NCI-H748 (cell line): ENCODE results near the gene B3GNT8.
"Not testable (repeated sequence)": the region's sequence is repeated elsewhere in the genome, so short reads cannot be mapped to it uniquely, and the experiment has no call there.

Experiments used
- DNase-seq: peaks from one replicate; lab custom pipeline; 2025; ENCODE audit not compliant: unreplicated experiment; lab: John Stamatoyannopoulos, UW

Gene B3GNT8

DNA sequence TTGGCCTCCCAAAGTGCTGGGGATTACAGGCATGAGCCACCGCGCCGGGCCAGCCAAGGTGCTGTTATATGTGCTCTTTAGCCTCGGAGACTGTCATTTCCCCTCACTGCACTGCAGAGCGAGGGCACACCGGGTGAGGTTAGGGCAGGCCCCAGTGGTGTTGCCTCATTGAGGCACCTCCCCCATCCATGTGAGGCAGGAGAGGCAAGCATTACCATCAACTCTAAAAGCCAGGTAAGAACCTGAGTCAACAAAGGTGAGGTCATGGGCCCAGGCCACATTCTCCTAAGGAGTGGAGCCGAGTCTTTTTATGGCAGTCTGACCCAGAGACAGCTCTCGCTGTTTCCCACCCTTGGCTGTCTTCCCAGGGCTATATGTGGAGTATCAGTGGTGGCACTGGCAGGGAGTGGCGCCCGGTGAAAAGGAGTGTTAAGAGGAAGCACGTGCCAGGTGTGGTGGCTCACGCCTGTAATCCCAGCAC is 10.9 kb downstream of the B3GNT8 start:
- no peak for DNase-seq

DNA sequence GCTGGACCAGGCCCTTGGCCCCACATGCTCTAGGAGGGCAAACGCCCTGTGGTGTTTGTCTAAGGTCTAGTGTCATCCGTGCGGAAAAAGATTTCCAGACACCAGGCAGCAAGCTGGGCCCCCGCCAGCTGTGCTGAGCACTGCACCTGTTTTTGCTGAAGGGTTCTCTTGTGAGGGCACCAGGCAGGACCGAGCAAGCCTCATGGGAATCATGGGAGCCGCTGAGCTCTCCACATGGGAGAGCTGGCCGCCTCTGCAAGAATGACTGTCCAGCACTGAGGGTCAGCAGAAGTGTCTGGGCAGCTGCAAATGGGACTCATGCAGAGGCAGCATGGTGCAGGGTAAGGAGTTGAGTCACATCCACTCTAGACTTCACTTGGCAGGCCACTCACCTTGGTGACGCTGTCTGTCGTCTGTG is 12.0 kb downstream of the B3GNT8 start:
- DNase-seq = peak; percentile 49

DNA sequence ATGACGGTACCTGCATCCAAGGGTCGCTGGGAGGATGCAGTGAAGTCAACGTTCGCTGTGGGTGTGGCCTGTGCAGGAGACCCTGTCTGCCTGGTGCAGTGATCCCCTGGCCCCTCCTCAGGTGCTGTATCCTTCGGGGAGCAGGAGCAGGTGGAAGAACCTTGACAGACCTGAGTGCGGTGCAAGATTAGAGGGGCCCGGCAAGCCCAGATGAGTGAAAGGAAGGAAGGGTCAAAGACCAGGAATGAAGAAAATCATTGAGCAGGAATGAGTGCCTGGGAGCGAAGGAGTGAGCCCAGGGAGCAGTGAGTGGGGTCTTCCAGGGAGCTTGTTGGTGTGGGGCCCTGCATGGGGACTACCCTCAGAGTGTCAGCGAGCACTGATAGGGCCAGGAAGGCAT is 12.7 kb downstream of the B3GNT8 start:
- DNase-seq = no peak

DNA sequence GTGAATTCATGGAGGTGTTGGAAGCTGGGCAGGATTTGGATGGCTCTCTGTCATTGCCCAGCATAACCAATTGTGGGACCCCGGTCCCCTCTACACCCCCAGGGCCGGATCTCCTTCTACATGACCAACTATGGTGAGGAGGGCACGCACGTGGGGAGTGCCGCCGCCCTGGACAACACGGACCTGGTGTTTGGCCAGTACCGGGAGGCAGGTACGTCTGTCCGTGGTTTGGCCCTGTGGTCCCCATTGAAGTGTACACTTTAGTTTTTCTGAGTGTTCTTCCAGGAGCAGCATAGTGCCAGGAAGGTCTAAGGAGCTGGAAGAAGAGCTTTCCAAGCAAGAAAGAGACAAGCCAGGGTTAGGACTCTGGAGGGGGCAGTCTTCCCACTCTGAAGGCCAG is 13.2 kb downstream of the B3GNT8 start:
- DNase-seq = no peak

DNA sequence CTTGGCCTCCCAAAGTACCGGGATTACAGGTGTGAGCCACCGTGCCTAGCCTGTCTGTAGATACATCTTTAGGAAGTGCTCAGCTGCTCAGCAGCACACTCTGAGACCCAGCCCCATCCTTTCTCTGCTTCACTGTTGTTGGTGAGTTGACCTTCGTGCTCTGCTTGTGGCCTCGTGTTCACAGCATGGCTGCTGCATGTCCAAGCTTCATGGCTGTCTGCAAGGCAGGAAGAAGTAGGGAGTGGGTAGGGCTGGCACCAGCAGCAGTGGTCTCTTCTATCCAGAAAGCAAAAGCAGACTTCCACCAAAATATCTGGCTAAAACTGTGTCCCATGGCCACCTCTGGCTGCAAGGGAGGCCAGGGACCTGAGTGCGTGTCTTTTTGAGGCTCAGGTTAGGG is 14.2 kb downstream of the B3GNT8 start:
- DNase-seq = no peak

DNA sequence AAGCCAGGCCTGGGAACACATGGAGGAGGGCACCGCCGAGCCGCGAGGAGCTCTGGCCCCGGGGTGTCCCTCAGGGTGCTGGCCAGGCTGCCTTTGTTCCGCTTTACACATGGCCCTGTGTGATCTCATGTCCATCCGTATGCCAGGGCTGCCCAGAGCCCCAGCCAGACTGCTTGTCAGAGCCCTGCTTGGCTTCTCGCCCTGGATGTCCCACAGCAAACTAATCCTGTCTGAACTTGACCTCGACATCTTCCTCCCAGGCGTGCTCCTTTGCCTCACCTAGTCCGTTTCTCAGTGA is 15.3 kb downstream of the B3GNT8 start:
- DNase-seq = no peak

DNA sequence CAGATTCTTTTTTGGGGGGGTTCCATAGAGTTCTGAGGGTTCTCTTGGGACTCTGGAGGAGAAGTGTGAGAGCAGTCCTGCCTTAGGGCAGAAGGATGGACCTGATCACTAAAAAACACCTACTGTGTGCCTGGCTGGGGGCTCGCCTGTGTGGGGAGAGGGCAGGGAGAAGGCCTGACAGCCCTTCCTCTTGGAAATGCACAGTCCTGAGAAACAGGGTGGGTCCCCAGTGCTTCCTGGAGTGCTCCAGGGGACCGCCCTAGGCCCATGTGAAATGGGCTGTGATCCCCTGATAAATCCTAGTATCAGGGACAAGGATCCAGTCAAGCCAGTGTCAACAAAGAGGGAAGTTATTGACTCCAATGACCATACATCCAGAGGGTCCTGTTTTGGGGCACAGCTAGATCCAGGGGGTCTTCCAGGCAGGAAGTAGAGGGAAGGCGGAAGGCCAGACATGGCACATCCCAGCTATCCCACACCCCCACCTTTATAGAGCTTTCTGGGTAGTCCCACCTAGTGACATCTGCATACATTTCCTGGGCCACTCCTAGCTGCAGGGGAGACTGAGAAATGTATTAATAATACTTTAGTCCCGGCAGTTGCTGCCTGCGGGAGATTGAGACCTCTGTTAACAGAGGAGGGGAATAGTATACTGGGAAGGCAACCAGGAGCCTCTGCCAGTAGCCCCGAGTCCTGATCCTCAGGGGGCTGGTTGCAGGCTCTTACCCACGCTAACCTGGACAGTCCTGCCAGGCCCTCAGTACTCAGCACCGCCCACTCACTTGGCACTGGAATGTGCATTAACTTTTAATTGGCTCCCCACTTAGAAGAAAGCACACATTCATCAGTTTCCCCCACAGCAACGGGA is 15.8 kb downstream of the B3GNT8 start:
- no peak for DNase-seq

DNA sequence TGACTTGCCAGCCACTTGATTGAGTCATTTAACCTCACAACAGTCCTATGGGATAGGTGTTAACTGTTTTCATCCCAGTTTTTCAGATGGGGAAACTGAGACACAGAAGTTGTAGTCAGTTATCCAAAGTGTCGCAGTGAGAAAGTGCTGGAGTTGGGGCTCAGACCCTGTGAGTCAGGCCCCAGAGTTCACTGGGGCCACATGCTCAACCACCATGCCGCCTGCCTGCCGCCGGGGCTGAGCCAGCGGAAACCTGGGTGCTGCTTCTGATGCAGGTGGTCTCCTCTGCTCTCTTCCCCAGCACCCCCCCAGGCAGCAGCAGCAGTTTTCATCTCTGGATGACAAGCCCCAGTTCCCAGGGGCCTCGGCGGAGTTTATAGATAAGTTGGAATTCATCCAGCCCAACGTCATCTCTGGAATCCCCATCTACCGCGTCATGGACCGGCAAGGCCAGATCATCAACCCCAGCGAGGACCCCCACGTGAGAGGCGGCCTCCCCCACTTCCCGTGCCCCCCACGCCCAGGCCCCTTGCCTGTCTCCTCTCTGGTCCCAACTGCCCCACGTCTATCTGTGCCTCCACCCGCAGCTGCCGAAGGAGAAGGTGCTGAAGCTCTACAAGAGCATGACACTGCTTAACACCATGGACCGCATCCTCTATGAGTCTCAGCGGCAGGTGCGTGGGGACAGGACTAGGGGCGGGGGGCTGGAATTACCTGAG is 16.7 kb downstream of the B3GNT8 start:
- DNase-seq = no peak

DNA sequence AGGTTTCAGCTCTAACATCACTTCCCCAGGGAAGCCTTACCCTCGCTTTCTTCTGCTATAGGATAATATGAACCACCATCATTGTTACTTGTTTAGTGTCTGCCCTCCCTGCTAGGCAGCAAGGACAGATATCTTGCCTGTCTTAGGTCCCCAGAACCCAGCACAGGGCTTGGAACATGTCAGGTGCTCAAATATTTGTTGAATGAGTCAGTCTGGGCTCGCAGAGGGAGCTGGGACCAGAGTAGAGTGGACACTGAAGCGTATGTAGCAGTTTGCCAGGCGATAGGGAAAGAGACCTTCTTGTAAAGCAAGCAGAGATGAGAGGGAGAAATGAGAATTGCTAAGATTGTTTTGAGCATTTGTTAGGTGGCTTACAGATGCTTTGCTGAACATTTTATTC is 17.9 kb downstream of the B3GNT8 start:
- peak; percentile 26 for DNase-seq

DNA sequence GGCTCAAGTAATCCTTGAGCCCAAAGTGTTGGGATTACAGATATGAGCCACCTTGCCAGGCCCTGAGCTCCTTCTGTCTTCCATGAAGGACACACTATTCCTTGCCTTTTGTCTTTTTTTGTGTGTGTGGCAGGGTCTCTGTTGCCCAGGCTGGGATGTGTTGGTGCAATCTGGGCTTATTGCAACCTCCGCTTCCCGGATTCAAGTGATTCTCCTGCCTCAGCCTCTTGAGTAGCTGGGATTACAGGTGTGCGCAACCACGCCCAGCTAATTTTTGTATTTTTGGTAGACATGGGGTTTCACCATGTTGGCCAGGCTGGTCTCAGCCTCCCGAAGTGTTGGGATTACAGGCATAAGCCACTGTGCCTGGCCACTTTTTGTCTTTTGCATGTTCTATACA is 18.3 kb downstream of the B3GNT8 start:
- DNase-seq = not testable (repeated sequence)

DNA sequence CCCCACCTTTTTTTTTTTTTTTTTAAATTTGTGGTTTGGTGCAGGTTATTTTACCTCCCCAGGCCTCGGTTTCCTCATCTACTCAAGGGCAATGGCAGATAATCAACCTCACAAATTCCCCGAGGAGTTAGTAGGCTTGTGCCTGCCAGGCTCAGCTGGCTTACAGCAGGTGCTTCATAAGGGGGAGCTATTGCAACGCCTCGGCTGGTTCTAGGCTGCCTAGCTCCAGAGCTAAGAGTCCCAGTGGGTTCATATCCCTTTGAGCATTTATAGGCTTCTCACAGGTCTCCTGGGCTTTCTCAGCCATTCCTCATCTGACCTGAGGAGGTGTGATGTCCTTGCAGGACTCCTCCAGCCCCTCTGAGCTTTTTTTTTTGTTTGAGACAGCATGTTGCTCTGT is 18.9 kb downstream of the B3GNT8 start:
- DNase-seq = no peak

DNA sequence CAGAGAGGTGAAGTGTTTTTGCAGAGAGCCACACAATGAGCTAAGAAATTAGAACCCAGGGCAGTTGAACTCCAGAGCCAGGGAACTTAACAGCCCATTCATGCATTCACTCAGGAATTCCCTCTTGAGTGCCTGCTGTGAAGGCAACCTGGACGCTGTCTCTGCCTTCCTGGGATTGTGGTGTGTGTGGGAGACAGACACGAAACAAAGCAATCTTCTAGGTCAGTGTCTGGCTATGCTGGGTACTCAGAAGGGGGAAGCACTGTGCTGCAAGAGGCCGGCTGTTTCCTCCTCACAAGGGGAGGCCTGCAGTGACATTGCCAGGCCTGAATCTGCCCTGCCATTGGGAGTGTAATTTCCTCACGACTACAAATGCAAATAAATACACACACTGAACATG is 19.9 kb downstream of the B3GNT8 start:
- DNase-seq = no peak

DNA sequence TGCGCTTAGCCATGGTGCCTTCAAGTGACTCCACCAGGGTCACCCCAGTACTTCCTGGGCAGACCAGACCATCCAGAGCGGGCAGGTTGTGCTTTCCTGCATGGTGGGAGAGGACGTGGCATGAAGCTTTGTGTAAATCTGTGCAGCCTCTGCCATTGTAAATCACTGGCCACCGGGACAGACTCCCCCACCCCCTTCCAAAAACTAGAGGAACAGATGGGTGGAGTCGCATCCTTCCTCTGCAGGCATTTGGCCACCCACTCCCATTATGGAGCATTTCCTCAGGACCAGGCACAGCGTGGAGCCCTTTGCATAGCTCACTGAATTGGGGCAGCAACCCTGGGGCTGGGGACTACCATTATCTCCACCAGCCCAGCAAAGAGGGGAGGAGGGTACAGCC is 21.4 kb downstream of the B3GNT8 start:
- DNase-seq = no peak

DNA sequence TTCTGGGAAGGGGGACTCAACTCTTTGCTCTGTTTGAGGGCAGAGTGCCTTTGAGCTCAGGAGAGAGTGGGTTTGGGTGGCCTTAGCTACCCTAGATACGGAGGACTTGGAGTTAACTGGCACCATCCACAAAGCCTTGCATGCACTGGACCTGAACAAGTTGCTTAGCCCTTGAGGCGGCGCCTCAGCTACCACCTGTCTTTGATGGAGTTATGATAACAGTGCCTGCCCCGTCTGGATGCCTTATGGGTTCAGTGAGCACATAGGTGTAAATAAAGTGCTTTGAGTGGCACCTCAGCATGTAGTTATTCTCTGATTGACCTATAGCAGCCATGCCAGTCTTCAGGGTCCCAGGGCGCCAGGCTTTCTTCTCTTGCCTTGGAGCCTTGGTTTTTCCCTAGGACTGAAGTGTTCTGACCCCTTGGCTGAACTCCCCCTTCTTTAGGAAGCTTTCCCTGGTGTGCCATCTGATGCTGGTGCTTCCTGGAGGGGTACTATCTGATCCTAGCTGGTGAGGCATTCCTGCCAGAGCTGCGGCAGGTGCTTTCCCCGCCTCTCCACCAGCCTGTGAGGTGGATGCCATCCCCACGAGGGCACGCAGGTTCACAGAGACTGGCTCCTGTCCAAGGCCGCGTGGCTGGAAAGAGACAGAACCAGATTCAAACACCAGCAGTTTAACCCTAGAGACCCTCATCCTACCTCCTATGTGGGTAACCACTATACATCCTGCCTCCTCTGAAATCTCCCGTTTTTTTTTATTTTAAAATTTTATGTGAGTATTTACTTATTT is 23.8 kb downstream of the B3GNT8 start:
- DNase-seq = no peak

DNA sequence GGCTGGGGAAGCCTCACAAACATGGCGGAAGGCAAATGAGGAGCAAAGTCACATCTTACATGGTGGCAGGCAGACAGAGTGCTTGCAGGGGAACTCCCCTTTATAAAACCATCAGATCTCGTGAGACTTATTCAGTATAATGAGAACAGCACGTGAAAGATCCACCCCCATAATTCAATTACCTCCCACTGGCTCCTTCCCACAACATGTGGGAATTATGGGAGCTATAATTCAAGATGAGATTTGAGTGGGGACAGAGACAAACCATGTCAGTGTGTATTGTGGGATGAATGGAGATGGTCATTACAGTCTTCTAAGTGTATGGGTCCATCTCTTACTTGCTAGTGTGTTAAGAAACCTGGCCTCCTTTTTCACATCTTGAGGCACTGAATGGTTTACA is 25.2 kb downstream of the B3GNT8 start:
- no peak for DNase-seq

DNA sequence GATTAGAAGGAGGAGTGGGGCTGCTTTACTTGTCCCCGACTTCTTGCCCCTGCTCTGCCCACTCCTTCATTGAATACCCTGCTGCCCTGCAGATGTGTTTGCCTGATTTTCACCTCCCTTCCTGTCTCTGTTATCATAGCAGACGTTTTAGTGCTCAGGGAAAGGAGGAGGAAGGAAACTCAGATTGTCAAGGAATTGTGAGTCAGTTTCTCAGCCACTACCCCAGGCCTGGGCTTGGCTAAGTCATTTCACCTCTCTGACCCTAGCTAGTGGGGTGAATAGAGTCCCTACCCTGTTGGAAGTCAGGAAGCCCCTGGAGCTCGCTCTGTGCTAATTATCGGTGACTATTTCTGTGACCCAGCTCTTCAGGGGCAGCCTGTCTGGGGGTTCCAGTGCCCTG is 25.7 kb downstream of the B3GNT8 start:
- DNase-seq = no peak

DNA sequence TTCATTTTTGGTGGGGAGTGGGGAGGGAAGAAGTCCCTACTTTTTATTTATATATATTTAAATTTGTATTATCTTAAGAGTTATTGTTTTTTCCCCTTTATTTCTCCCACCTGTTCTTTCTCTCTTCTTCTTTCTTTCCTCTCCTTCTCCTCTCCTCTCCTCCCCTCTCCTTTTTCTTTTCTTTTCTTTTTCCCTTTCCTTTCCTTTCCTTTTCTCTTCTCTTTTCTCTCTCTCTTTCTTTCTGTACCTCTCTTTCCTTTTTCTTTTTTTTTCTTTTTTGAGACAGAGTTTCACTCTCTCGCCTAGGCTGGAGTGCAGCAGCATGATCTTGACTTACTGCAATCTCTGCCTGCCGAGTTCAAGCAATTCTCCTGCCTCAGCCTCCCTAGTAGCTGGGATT is 27.6 kb downstream of the B3GNT8 start:
- DNase-seq = no peak

DNA sequence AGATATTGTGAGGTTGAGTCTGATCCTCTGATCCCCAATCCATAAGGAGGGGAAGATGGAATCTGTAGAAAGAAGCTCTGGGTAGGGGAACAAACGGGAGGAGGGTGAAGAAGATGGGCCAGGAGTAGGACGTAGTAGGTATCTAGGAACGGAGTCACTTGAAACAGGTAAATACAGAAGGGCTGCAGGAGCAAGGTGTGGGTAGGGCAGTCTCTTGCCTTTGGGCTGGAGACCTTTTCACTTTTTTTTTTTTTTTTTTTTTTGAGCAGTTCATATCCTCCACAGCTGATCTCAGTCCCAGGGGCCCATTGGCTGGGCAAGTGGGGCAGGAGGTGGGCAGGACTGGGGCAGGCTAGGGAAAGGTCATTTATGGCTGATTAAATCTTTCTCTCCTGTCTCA is 28.1 kb downstream of the B3GNT8 start:
- no peak for DNase-seq

DNA sequence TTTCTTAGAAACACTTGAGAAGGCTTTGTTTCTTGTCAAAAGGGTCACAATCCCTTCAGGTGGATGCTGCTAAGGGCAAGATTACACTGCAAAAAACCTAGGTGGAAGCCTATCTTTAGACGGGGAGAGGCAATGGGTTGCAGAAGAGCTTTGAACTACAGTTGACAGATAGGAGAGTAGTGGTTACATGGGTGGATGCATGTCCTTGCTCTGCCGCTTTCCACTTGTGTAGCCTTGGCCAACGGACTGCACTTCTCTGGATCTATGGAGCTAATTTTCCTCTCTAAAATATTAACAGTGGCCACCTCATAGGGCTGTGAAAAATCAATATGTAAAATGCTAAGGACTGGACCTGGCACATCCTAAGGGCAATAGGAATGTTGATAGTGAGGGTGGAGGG is 28.6 kb downstream of the B3GNT8 start:
- DNase-seq = peak; percentile 44

DNA sequence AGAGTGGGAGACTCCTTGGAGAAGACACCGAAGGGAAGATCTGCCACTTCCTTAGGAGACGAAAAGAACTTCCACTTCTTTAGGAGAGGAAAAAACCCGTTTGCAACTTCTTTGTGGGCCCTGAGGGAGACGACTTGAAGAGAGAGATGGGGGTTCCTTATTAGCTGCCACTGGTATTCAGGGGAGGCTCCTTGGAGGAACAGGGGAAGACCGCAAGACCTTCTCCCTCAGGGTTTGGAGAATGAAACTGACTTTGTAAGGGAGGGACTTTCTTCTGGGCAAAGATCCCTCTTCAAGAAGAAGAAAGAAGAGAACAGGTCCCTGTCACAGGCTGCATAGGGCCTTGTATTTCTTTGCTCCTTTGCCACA is 29.1 kb downstream of the B3GNT8 start:
- no peak for DNase-seq

DNA sequence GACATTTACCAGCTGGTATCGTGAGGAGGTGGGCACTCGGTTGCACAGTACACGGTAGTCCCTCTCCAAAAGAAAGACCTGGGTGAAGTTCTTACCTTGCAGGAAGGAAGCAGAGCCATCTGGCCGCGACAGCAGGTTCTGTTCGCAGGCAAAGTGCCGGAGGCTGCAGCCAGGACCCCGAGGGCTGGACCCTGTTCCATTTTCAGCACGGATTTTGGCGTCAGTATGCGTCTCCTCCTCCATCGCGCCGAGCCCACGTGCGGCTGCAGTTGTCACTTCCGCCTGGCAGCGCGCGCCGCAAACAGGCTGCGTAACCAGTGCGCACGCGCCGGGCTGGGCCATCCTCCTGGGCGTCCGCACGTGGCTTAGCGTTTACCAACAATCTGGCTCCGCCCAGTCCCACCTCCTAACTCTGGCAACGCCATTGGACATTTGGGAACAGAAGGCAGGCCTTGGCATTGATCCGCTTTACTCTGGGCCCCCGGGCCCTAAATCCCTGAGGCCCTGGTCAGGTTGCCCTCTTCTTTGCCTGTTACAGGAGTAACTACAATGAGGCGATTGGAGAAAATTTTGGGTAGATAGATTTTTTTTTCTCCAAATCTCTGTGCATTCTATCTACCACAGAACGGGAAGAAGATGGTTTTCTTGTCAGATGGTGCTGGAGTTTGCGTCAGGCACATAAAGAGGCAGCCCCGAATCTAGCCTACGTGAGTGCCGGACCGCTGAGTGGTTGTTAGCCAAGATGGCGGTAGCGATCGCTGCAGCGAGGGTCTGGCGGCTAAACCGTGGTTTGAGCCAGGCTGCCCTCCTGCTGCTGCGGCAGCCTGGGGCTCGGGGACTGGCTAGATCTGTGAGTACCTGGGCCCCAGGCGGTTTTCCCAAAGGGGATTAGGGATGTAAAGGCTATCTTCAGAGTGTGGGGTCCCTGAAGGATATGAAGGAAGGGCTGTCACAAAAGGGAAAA is 29.8 kb downstream of the B3GNT8 start, which contains the start of the genes BCKDHA and EXOSC5:
BCKDHA (plus strand) TSS at position 733 of the 964 bp plus-strand sequence; CDS start at position 743, 10 bp downstream.
EXOSC5 (minus strand) TSS at position 274 of the 964 bp plus-strand sequence; CDS start at position 243, 31 bp downstream.
- DNase-seq = peak; percentile 100
